IgD-negative memory B cell (primary cell): ENCODE data around the gene LGALSL. TPM values are rescaled to one million over a fixed set of nuclear protein-coding genes. Genes with fewer than 3 reads are reported as not detected.

Source experiments
- polyA plus RNA-seq: library from polyadenylated mRNA; unstranded; fragments of 300-500 nt; fragmentation: Illumina TruSeq; gene quantifications from one replicate; pipeline ENCODE4 v1.2.3, GENCODE V29; 2021

The LGALSL gene
- polyA plus RNA-seq, 1 donor from 2014 or later: 0.45 TPM

Other genes with a start within 250 kb of the LGALSL start
- gene AFTPH, start 70.2 kb downstream of the LGALSL start, polyA plus RNA-seq: 63.5 TPM
- 14.6 TPM for gene SERTAD2, start 199.8 kb downstream of the LGALSL start, polyA plus RNA-seq